H9 (cell line): ENCODE data around the gene SLC22A3. TPM values are rescaled to one million over a fixed set of nuclear protein-coding genes. Genes with fewer than 3 reads are reported as not detected.

ENCODE experiments used
- DNase-seq: peaks from one replicate; pipeline ENCODE4 v3.0.0-alpha.2; 2017
- H2AFZ ChIP-seq: one replicate; pipeline ENCODE4 v1.6.1; 2013; ENCODE audit warnings: mild to moderate bottlenecking, low read length, control low read depth, moderate library complexity
- H2AK5ac ChIP-seq: 2 replicates; pipeline ENCODE4 v1.6.1; 2013; ENCODE audit warnings: low read length, control low read depth, mixed read lengths; ENCODE audit not compliant: insufficient read length
- H2BK120ac ChIP-seq: one replicate; pipeline ENCODE4 v1.6.1; 2013; ENCODE audit warnings: low read depth, mild to moderate bottlenecking, low read length, control low read depth, inconsistent platforms; ENCODE audit not compliant: poor library complexity, severe bottlenecking
- H2BK12ac ChIP-seq: 2 replicates; pipeline ENCODE4 v1.6.1; 2013; ENCODE audit warnings: low read length, control low read depth, mixed read lengths, low read depth; ENCODE audit not compliant: insufficient read length
- H2BK15ac ChIP-seq: 2 replicates; pipeline ENCODE4 v1.6.1; 2013; ENCODE audit warnings: low read depth, low read length, control low read depth
- H2BK20ac ChIP-seq: one replicate; pipeline ENCODE4 v1.6.1; 2013; ENCODE audit warnings: low read depth, mild to moderate bottlenecking, low read length, control low read depth, inconsistent platforms; ENCODE audit not compliant: poor library complexity, severe bottlenecking
- H2BK5ac ChIP-seq: 2 replicates; pipeline ENCODE4 v1.6.1; 2013; ENCODE audit warnings: low read length, control low read depth, mixed read lengths; ENCODE audit not compliant: insufficient read length
- H3K14ac ChIP-seq: 2 replicates; pipeline ENCODE4 v1.6.1; 2013; ENCODE audit warnings: low read length, control low read depth; ENCODE audit not compliant: insufficient read depth
- H3K18ac ChIP-seq: 2 replicates; pipeline ENCODE4 v1.6.1; 2013; ENCODE audit warnings: low read depth, mild to moderate bottlenecking, mixed read lengths, low read length, control low read depth; ENCODE audit not compliant: insufficient read length
- H3K23ac ChIP-seq: 2 replicates; pipeline ENCODE4 v1.6.1; 2013; ENCODE audit warnings: low read length, control low read depth, mixed read lengths, low read depth; ENCODE audit not compliant: insufficient read length
- H3K23me2 ChIP-seq: 2 replicates; pipeline ENCODE4 v1.6.1; 2013; ENCODE audit warnings: low read depth, mild to moderate bottlenecking, mixed read lengths, low read length, control low read depth; ENCODE audit not compliant: insufficient read length, poor library complexity, severe bottlenecking
- H3K27ac ChIP-seq: 2 replicates; pipeline ENCODE4 v1.5.1; 2013; ENCODE audit warnings: low read length, control low read depth, mixed read lengths, low read depth; ENCODE audit not compliant: insufficient read length
- H3K27me3 ChIP-seq: 2 replicates; pipeline ENCODE4 v1.6.1; 2013; ENCODE audit warnings: low read length, control low read depth, inconsistent platforms; ENCODE audit not compliant: insufficient read depth
- H3K4ac ChIP-seq: 2 replicates; pipeline ENCODE4 v1.6.1; 2013; ENCODE audit warnings: low read depth, mild to moderate bottlenecking, control low read depth, inconsistent platforms, low read length, moderate library complexity
- H3K4me1 ChIP-seq: 2 replicates; pipeline ENCODE4 v1.6.1; 2013; ENCODE audit warnings: low read length, control low read depth, inconsistent platforms; ENCODE audit not compliant: insufficient read depth
- H3K4me2 ChIP-seq: 2 replicates; pipeline ENCODE4 v1.6.1; 2013; ENCODE audit warnings: low read length, control low read depth, mixed read lengths; ENCODE audit not compliant: insufficient read length, insufficient read depth
- H3K56ac ChIP-seq: 2 replicates; pipeline ENCODE4 v1.6.1; 2013; ENCODE audit warnings: low read depth, mild to moderate bottlenecking, mixed read lengths, low read length, control low read depth; ENCODE audit not compliant: insufficient read length
- H3K79me1 ChIP-seq: 2 replicates; pipeline ENCODE4 v1.6.1; 2013; ENCODE audit warnings: low read depth, mild to moderate bottlenecking, moderate library complexity, low read length, control low read depth, inconsistent platforms; ENCODE audit not compliant: insufficient read depth, poor library complexity, severe bottlenecking
- H3K79me2 ChIP-seq: 2 replicates; pipeline ENCODE4 v1.6.1; 2013; ENCODE audit warnings: low read length, control low read depth, inconsistent platforms; ENCODE audit not compliant: insufficient read depth
- H3K9ac ChIP-seq: 2 replicates; pipeline ENCODE4 v1.6.1; 2013; ENCODE audit warnings: low read length, control low read depth, mixed read lengths; ENCODE audit not compliant: insufficient read length; ENCODE audit errors: extremely low read depth
- H3K9me3 ChIP-seq: one replicate; pipeline ENCODE4 v1.6.1; 2013; ENCODE audit warnings: low read depth, low read length, inconsistent platforms; ENCODE audit not compliant: control insufficient read depth
- H3T11ph ChIP-seq: one replicate; pipeline ENCODE4 v1.6.1; 2013; ENCODE audit warnings: mild to moderate bottlenecking, low read length, control low read depth, inconsistent platforms
- H4K20me1 ChIP-seq: one replicate; pipeline ENCODE4 v1.6.1; 2013; ENCODE audit not compliant: control insufficient read depth, insufficient read length, insufficient read depth
- H4K5ac ChIP-seq: 2 replicates; pipeline ENCODE4 v1.6.1; 2013; ENCODE audit warnings: low read depth, mild to moderate bottlenecking, mixed read lengths, low read length, control low read depth; ENCODE audit not compliant: insufficient read length
- H4K8ac ChIP-seq: replicated peaks from 2 replicates; pipeline ENCODE4 v1.6.1; 2013; ENCODE audit warnings: low read length, control low read depth, mixed read lengths, low read depth; ENCODE audit not compliant: insufficient read length
- H4K91ac ChIP-seq: 2 replicates; pipeline ENCODE4 v1.6.1; 2013; ENCODE audit warnings: low read depth, mild to moderate bottlenecking, moderate library complexity, mixed read lengths, low read length, control low read depth; ENCODE audit not compliant: insufficient read length
- H3K27ac Mint-ChIP-seq, 3 experiments: 2 replicates in 2 of 3; 3 replicates in 1 of 3; pipeline ENCODE4 v1.8.0; 2020 to 2021; ENCODE audit warnings: mixed read lengths in 3 of 3, mild to moderate bottlenecking in 1 of 3, moderate library complexity in 1 of 3
- H3K27me3 Mint-ChIP-seq: 2 replicates; pipeline ENCODE4 v1.8.0; 2021; ENCODE audit warnings: low read depth, mild to moderate bottlenecking, moderate library complexity, mixed read lengths
- H3K36me3 Mint-ChIP-seq, 3 experiments: 2 replicates in 2 of 3; 3 replicates in 1 of 3; pipeline ENCODE4 v1.8.0; 2020 to 2021; ENCODE audit warnings: low read depth in 3 of 3, mixed read lengths in 3 of 3; ENCODE audit not compliant: insufficient read depth in 1 of 3
- H3K4me1 Mint-ChIP-seq, 2 experiments: 2 replicates each; pipeline ENCODE4 v1.8.0; 2020; ENCODE audit warnings: mixed read lengths in 2 of 2
- H3K4me3 Mint-ChIP-seq, 2 experiments: 2 replicates in 1 of 2; 3 replicates in 1 of 2; pipeline ENCODE4 v1.8.0; 2020 to 2021; ENCODE audit warnings: mild to moderate bottlenecking in 2 of 2, mixed read lengths in 2 of 2, moderate library complexity in 1 of 2
- H3K9me3 Mint-ChIP-seq, 2 experiments: 2 replicates in 1 of 2; 3 replicates in 1 of 2; pipeline ENCODE4 v1.8.0; 2020; ENCODE audit warnings: mild to moderate bottlenecking in 2 of 2, mixed read lengths in 2 of 2, moderate library complexity in 1 of 2
- WGBS: extraction: QIAGEN DNeasy Blood & Tissue Kit; methylation state at CpG from one replicate; pipeline ENCODE4 v1.1.7; 2013; ENCODE audit warnings: missing lambda C conversion rate, low lambda C conversion rate, mixed read lengths; ENCODE audit not compliant: insufficient read length; ENCODE audit errors: extremely low coverage; 5-methylcytosine and 5-hydroxymethylcytosine counted together
- total RNA-seq: library from RNA; stranded (reverse); gene quantifications from 2 replicates; pipeline ENCODE4 v1.2.1, GENCODE V29; 2021
- TF ChIP-seq, protein P1 (sequence below): fragments of 200-600 bp; sonication (generic); conservative IDR thresholded peaks from 3 replicates; pipeline ENCODE4 v1.8.0; 2021; ENCODE audit warnings: antibody characterized with exemption, mild to moderate bottlenecking

Gene SLC22A3
- total RNA-seq, 1 experiment from 2014 or later: 2.7 TPM

DNA sequence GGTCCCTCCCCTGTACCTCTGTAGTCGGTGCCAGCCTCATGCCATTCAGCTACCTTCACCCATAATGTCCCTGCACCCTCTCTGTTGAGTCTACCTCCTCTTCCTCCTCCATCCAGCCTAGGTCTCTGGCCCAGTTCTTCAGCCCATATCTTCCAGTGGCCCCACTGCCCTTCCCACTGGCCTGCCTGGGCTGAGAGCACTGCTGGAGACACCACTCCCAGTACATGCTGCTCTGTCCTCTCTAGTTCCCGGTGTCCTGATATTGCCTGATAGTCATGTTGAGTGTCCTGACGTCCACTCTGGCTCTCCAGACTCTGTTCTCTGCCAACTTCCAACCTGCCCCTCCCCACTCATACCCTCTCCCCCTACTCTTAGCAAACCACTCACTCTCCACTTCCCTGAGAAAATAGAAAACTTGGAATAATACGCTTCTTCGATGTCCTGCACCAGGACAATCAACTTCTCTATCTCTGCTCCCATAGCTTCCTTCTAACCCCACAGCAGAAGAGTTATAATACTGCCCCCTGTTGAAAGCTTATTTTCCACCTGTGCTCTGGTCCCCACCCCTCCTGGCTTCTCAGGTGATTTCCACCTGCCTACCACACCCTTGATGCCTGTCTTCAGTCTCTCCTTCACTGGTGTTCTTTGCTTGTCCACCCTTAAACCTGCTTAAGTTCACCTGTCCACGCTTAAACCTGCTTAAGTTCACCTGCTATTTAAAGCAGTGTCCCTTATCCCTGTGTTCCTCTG, 19.8 kb downstream of the SLC22A3 start:
- no peak overlapping the region for H4K8ac ChIP-seq
- no peaks in the 10 kb centered on the region for H3K23me2 ChIP-seq
- H3K56ac ChIP-seq: no peak overlapping the region
- no peak overlapping the region for H3K23ac ChIP-seq
- no peak overlapping the region for H3K18ac ChIP-seq
- no peak overlapping the region for H2AFZ ChIP-seq
- H3K4me2 ChIP-seq: no peak overlapping the region
- Mint-ChIP-seq H3K36me3 (peaks cover 0 to 1% (median under 1%) of the 10 kb centered on the region in 3 experiments; a peak in 5 of 7 replicates), H3K9me3 (peaks cover 1 to 5% of the 10 kb centered on the region in 2 experiments; a peak in 3 of 5 replicates), H3K27me3 (no peaks in the 10 kb centered on the region), H3K27ac (no peak overlapping the region), H3K4me1 (0 out of 4 replicates have a peak, but pooled peaks cover 0 to 2% of the 10 kb centered on the region in 2 experiments), H3K4me3 (no peak overlapping the region)
- H3T11ph ChIP-seq: no peak overlapping the region
- WGBS: no CpG with 5 or more reads among the region's 6 CpGs
- H3K4ac ChIP-seq: no peak overlapping the region
- no peaks in the 10 kb centered on the region for H3K9me3 ChIP-seq
- H2BK15ac ChIP-seq: no peak overlapping the region
- H2AK5ac ChIP-seq: no peak overlapping the region
- DNase-seq: no peak
- H3K4me1 ChIP-seq: no peaks in the 10 kb centered on the region
- no peak overlapping the region for H3K9ac ChIP-seq
- H2BK20ac ChIP-seq: no peak overlapping the region
- H4K91ac ChIP-seq: no peak overlapping the region
- no peak overlapping the region for H2BK12ac ChIP-seq
- H4K5ac ChIP-seq: no peak overlapping the region
- no peak overlapping the region for H2BK5ac ChIP-seq
- no peaks in the 10 kb centered on the region for H3K79me1 ChIP-seq
- no peaks in the 10 kb centered on the region for H3K79me2 ChIP-seq
- H3K14ac ChIP-seq: no peak overlapping the region
- no peaks in the 10 kb centered on the region for H3K27me3 ChIP-seq
- no peak overlapping the region for H3K27ac ChIP-seq
- H4K20me1 ChIP-seq: no peaks in the 10 kb centered on the region
- H2BK120ac ChIP-seq: no peak overlapping the region
- TF ChIP-seq, protein P1, sequence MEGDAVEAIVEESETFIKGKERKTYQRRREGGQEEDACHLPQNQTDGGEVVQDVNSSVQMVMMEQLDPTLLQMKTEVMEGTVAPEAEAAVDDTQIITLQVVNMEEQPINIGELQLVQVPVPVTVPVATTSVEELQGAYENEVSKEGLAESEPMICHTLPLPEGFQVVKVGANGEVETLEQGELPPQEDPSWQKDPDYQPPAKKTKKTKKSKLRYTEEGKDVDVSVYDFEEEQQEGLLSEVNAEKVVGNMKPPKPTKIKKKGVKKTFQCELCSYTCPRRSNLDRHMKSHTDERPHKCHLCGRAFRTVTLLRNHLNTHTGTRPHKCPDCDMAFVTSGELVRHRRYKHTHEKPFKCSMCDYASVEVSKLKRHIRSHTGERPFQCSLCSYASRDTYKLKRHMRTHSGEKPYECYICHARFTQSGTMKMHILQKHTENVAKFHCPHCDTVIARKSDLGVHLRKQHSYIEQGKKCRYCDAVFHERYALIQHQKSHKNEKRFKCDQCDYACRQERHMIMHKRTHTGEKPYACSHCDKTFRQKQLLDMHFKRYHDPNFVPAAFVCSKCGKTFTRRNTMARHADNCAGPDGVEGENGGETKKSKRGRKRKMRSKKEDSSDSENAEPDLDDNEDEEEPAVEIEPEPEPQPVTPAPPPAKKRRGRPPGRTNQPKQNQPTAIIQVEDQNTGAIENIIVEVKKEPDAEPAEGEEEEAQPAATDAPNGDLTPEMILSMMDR: peak; percentile 42; the same call in 2 of the 3 replicates
